MV-4-11 (cell line): ENCODE results near the gene IBA57.
A peak's percentile ranks its signal among the peaks of the same experiment; 100 is the strongest.

Source experiments
- DNase-seq: peaks from one replicate; lab custom pipeline; 2025; lab: John Stamatoyannopoulos, UW

Gene IBA57

GRCh38 chr1:228190778-228191177 lies 25.2 kb downstream of the IBA57 start:
- DNase-seq: no peak

- no peak for DNase-seq
Observed at GRCh38 chr1:228194436-228194835, 28.8 kb downstream of the IBA57 start.

- no peak for DNase-seq
Observed at GRCh38 chr1:228194921-228195812, 29.6 kb downstream of the IBA57 start.

DNA sequence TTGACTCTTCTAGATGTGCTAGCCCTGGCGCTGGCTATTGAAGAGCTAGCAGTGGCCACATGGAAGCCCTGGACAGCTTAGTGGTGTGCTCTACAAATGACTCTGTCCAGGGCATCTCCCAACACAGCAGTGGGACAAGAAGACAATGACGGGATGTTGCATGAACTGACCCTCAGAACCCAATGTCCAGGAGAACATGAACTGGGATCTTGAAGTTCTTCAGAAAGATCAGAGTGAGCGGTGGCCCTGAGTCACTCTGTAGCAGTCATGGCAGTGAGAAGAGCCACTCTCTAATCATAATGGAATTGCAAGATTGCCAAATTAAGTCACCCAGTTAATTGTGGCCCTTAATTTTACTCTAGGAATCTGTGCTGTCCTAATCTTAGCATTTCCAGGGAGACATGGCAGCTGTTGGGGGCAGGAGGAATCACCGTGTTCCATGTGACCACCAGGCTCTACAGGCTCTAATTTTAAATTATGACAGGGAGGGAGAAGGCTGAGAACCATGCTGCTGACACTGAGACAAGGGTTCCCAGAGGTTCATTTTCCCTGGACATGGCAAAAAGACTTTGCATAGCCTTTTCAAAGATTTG lies 32.0 kb downstream of the IBA57 start:
- no peak for DNase-seq

DNA sequence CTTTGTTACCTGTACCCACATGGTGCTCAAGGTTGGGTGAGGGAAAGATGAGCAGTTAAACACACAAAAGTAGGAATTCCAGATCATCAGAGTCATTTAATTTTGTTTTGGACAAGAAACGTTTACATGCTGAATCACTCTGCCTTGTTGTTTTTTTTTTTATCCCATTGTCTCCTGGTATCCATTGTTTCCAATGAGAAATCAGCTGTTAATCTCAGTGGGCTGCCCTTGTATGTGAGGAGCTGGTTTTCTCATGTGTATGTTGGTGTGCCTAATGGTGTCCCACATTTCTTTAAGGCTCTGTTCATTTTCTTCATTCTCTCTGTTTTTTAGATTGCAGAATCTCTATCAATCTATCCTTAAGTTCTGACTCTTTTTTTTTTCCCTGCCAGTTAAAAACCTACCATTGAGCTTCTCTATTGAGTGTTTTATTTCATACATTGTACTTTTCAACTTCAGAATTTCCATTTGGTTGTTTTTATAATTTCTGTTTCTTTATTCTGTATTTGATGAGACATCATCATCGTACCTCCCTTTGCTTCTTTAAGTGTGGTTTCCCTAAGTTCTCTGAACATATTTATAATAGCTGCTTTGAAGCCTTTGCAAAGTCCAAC lies 33.5 kb downstream of the IBA57 start:
- peak; percentile 16 for DNase-seq

DNA sequence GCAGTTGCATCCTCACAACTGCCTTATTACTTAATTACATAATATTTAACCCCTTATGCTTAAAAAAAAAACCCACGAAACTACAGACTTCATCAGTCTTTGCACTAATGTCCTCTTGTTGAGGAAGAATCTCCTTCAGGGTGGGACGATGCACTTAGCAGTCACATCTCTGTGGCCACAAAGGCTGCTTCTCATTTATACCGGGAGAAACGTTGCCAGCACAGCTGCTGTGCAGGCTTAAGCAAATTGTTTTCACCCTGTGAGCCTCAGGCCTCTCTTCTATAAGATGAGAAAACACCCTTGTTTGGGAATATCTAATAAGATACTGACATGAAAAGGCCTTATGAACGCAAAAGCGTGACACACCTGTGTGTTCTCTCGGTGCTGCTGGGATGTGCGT lies 39.4 kb downstream of the IBA57 start:
- DNase-seq: peak; percentile 8

- DNase-seq: no peak
Observed at GRCh38 chr1:228205526-228206436, 40.2 kb downstream of the IBA57 start.

DNA sequence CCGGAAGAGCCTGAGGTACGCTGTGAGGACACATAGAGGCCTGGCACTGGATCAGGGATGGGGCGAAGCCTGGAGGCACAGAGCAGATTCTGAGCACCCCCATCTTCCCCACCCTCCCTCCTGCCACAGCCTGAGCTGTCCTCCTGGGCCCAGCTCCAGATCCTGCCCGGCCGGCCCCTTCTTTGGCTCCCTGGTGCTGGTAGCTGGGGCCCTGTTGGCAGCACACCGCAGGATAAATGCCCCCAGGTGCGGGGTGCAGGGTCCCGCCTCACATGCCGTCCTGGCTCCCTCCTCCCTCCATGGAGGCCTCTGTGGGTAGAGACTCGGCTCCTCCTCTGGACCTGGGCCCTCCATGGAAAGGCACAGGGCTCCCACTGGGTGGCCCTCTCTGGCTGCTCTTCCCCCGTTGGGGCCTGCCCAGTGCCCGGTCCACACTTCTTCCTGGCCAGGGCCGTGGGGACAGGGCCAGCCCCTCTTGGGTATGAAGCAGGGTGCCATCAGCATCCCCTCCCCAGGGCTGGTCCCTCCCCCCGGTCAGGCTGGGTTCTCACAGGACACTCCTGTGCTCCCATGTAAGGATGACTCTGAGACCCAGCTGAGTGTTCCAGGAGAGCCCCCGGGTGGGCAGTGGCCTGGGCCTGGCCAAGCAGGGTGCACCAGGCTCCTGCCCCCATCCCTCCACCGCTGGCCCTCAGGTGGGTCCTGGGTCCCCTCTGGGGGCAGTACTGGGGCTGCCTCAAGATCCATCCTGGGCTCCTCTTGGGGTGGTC lies 41.2 kb downstream of the IBA57 start:
- no peak for DNase-seq

DNA sequence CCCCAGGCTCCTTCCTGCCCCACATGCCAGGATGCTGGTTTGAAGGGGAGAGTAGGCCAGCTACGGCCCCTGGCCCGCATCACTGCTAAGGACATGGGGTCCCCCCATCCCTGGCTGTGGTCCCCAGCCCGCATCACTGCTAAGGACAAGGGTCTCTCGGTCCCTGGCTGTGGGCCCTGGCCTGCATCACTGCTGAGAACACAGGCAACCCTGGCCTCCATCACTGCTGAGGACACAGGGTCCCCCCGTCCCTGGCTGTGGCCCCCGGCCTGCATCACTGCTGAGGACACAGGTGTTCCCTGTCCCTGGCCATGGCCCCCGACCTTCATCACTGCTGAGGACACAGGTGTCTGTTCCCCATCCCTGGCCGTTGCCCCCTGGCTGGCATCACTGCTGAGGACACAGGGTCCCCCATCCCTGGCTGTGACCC lies 41.8 kb downstream of the IBA57 start:
- DNase-seq: no peak

DNA sequence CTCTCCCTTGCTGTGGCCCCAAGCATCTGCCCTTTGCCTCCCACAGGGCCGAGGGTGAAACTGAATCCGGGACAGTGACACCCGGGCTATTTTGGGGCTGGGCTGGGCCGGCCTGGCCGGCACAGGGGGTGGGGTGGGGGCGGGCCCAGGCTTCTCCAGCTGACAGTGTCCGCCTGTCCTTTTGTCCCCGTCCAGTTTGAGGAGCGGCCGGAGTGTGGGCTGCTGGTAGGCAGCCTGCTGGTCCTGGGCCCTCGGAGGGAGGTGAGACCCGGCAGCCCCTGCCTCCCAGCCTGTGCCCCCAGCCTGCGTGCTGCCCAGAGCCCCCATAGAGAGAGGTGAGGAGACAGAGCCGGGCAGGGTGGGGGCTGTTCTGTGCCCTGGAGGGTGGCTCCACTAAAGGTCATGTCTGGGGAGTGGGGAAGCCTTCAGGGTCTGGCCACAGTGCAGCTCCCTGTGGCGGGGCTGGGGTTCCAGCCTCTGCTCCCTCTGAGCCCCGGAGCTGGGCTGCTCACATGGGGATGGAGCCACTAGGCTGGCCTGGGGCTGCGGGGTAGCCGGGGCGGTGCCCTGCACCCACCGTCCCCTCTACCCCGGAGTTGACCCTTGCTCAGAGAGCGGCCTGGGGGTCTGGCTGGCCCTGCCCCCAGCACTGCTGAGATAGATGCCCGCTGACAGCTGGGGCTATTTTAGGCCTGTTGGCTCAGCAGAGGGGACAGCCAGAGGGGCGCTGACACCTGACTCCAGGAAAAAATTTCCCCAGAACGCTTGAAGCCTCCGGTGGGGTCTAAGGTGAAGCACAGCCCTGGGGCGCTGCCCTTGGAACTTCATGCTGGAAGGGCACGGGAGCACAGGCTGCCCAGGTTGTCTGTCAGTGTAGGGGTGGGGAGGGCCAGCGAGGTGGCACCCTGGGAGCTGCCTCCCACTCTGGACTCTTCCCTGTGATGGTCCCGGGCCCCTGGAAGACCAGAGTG lies 42.5 kb downstream of the IBA57 start, which contains the start of gene OBSCN:
Gene OBSCN, plus strand, starts transcription at position 194 of the 971 bp plus-strand sequence. CDS start 3,740 bp downstream, outside the sequence.
- DNase-seq: no peak

- DNase-seq: no peak
Observed at GRCh38 chr1:228208831-228209551, 43.4 kb downstream of the IBA57 start.

DNA sequence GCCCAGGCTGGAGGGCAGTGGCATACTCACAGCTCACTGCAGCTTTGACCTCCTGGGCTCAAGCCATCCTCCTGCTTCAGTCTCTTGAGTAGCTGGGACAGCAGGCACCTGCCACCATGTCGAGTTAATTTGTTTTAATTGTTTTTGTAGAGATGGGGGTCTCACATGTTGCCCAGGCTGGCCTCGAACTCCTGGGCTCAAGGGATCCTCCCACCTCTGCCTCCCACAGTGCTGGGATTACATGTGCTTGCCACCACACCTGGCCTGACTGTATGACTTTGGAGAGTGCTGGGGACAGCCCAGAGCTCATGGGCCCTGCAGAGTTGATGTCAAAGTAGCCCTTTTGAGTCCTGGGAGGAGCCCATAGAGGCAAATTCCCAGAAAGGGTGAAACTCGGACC lies 44.1 kb downstream of the IBA57 start:
- DNase-seq: no peak

DNA sequence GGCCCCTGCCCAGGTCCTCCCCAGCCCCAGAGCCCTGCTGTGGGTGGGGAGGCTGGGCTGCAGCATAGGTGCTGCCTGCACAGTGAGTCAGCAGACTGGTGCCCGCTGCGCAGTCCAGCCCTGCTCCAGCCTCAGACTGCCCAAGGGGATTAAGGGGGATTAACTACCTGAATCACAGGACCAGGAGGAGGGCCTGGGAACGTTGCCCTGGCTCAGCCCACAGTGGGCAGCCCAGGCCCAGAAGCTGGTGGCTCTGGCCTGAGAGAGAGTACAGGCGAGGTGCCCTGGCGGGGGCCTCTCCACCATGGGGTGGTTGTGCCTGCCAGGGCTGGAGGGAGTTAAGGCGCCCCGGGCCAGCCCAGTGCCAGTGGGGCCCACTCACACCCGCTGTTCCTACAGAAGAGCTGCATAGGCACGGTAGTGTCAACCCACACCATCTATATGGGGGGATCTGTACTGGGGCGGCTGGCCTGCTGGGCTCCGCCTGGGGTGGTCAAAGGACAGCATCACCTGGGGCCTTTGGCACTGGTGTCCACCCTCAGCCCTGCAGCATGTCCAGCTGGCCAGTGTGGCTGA lies 44.6 kb downstream of the IBA57 start:
- DNase-seq: no peak

- DNase-seq: no peak
Observed at GRCh38 chr1:228210712-228211530, 45.3 kb downstream of the IBA57 start.

GRCh38 chr1:228211531-228212414 lies 46.2 kb downstream of the IBA57 start:
- DNase-seq: no peak

GRCh38 chr1:228212415-228212965 lies 46.9 kb downstream of the IBA57 start:
- no peak for DNase-seq
